Fibroblast of lung (primary cell): ENCODE data around the gene PFDN2.

ENCODE experiments used
- EZH2 ChIP-seq: IDR thresholded peaks from 2 replicates; pipeline ENCODE4 v1.5.1; 2012; ENCODE audit warnings: low read length, control low read depth, mild to moderate bottlenecking; ENCODE audit errors: missing control alignments
- TF ChIP-seq, protein P1 (sequence below), 2 donors: IDR thresholded peaks in 1 of 2; conservative IDR thresholded peaks in 1 of 2; 1 replicate in 1 of 2; 2 replicates in 1 of 2; pipeline ENCODE4 v1.5.1; 2011 to 2012; ENCODE audit warnings: low read length in 2 of 2, control low read depth in 1 of 2, inconsistent platforms in 1 of 2, low read depth in 1 of 2, mild to moderate bottlenecking in 1 of 2

DNA sequence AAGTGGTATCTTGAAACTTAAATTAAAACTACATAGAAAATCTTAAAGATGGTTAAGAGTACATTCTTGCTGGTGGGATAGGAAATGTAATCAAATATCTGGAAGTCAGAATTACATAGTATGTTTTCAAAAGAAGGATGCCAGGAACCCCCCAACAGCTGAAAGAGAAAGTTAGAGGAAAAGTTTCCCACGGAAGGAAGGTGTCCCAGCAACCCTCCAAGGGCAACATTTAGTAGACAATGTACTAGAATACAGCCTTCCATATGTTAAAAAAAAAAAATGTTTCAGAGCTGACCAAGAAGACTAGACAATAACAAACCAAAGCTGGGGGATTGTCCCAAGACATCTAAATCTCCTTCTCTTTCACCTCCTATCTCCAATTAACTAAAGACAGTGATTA, 12.4 kb upstream of the PFDN2 start:
- TF ChIP-seq, protein P1, sequence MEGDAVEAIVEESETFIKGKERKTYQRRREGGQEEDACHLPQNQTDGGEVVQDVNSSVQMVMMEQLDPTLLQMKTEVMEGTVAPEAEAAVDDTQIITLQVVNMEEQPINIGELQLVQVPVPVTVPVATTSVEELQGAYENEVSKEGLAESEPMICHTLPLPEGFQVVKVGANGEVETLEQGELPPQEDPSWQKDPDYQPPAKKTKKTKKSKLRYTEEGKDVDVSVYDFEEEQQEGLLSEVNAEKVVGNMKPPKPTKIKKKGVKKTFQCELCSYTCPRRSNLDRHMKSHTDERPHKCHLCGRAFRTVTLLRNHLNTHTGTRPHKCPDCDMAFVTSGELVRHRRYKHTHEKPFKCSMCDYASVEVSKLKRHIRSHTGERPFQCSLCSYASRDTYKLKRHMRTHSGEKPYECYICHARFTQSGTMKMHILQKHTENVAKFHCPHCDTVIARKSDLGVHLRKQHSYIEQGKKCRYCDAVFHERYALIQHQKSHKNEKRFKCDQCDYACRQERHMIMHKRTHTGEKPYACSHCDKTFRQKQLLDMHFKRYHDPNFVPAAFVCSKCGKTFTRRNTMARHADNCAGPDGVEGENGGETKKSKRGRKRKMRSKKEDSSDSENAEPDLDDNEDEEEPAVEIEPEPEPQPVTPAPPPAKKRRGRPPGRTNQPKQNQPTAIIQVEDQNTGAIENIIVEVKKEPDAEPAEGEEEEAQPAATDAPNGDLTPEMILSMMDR (conservative IDR thresholded peaks at IDR 0.05 in 1 of 2, IDR thresholded peaks at IDR 0.05 in 1 of 2; ENCODE audit: low read depth in 1 of 2, low read length in 2 of 2): no peak
- no peak for TF ChIP-seq EZH2
